GM18505 (cell line): Measurements from ENCODE around the gene TIGAR.

Source experiments
- ATAC-seq: cut with Tn5 transposase; IDR thresholded peaks from one replicate; pipeline ENCODE4 v1.9.1; 2021; ENCODE audit not compliant: unreplicated experiment
- POLR2A ChIP-seq: IDR thresholded peaks from 4 replicates; pipeline ENCODE4 v1.6.1; 2011; ENCODE audit warnings: borderline replicate concordance; ENCODE audit not compliant: insufficient read depth, insufficient read length; ENCODE audit errors: extremely low read depth

Gene TIGAR

DNA sequence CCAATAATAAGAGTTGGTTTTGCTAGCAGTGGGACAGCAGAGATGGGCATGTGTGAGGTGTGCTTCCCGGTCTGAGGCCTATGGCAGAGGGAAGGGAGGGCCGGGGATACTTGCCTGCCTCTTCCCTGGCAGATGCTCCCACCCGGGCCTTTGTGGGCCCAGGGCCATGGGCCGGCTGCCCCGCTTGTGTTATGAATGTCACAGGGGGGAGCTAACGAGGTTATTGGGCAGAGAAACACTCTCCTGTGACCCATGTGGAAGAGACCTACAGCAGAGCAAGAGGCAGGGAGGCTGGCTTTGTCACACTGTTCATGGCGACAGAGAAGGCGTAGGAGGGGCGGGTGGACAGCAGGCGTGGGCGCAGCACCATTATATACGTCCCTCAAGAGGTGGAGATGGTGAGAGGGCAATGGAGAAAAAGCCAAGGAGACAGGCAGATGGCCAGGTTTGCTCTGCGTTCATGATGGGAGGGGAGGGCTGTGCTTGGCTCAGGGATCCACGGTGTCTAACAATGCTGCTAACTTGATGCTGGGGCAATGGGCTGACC is 34.2 kb upstream of the TIGAR start:
- TF ChIP-seq POLR2A, result peak; percentile 37

DNA sequence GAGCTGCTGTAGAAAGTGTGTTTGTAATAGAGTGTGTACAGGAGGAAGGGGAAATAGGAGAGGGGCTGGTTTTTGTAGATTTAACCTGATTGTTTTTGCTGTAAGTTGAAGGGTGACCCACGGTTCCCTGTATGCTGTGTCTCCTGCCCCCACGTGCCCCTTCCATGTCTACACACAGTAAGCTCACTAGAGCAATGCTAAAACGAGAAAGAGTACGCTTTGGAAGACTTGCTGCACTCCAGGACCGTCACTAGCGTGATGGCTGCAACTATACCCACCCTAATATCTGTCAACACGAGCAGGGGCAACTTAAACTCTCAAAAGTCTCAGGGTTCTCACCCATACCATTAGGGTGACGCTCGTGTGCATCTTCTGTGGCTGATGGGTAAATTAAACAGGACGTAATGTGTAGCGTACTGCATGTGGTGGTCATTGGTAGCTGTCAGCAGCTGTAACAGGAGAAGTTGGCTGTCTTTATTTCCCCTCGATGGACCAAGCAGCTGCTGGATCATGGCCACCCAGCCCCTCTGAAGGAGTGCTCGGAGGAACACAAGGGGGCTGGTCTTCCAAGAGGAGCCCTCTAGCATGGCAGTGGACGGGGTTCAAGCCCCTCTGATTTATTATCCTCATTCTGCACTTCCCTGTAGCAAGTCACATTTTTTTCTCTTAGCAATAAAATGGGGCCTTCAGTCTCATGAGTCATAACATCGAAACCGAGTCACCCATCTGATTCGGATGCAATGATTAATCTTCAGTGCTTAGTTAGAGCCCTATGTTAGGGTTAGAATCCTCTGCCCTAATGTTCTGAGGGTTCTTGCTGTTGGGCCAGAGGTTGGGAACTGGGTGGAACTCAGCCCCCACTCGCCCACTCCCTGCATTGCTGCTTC is 33.4 kb upstream of the TIGAR start:
- ATAC-seq, result no peak
- peak; percentile 35 for TF ChIP-seq POLR2A

More for the DNA sequence above, 34.2 kb upstream of the TIGAR start:
- no peak for ATAC-seq

DNA sequence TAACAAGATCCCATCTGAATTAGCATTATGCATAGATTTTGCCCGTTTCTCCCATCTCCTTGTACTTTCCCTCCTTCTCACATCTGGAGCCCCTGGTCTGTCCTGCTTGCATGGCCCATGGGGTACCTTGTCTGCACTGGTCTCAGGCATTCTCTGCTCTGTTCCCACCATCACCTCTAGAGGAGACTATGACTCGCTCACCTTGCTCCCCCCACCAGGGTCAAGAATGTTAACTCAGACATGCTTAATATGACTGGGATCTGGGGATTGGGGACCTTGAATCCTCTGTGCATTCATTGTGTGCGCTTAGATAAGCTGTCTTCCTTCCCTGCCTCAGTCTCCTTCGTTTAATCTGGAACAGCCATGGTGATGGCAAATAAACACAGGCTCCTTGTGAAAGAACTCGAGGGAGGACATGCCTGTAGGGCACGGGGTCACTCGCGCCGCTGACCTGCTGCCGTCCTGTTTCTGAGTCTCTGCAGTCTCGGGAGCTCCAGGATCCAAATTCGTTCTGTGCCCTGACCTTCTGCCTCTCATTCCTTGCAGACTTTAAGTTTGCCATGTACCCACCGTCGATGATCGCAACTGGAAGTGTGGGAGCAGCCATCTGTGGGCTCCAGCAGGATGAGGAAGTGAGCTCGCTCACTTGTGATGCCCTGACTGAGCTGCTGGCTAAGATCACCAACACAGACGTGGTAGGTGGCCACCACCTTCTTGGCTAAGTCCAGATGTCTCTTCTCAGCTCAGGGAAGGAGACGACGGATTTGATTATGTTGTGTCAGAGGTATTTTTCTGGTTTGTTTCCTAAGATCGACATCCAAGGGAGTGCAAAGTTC is 32.5 kb upstream of the TIGAR start:
- no peak for ATAC-seq
- TF ChIP-seq POLR2A, result no peak

DNA sequence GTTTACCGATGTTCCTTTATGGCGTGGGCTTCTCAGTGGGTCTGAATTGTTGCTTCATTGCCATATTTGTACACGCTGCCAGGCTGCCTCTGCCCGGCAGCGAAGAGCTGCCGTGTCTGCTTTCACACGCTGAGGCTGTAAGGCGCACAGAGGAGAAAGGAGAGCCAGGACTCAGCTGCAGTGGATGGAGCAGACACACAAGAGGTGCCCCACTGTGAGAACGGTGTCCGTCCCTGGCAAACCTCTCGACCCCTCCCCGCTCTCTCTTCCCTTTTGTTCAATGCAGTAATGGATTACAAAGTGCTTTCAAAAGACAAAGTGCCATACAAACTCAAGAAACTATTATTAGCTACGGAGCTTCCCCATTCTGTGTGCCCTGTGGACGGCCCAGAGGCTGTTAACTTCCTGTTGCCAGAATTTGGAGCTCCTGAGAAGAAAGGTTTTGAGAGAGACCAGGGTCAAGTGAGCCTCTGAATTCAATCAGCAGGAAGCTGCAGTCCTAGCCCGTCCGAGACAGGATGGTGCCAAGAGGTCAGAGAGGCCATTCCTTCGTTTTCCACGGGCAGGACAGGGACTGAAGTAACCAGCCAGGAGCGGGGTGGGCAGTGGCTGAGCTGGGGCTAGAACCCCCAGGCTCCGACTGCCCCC is 31.7 kb upstream of the TIGAR start:
- no peak for TF ChIP-seq POLR2A
- no peak for ATAC-seq

DNA sequence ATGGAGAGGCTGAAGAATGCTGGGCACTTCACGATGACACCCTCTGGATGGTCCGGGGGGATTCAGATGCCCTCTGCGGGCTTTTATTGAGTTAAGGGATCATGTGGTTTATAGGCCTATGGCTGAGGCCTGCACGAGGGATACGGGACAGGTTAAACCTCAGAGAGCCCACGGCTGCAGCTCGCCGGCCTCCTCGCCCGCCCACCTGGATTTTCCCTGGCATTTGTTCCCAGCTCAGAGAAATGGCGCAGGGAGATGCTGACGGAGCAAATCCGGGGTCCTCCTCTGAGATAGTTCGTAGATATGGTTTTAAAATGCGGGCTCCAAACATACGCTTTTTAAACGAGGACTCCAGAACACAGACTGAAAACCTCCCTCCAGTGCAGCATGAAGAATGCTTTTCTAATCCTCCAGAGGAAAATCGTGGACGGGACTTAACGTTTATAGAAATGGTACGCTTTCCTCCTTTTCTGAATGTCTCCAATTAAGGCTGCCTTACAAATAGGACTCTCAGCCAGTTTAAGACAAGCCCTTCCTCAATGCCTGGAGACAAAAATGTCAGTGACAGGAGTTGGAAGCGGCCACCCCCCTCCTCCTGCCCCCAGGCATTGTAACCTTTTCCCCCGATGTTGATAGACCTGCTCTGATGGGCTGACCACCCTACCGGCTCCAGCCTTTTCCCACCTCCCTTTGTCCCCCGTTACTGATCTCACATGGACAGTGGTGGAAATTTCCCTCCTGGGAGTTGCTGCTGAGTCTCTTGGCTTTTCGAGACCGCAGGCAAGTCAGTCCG is 30.8 kb upstream of the TIGAR start:
- no peak for ATAC-seq
- no peak for TF ChIP-seq POLR2A

DNA sequence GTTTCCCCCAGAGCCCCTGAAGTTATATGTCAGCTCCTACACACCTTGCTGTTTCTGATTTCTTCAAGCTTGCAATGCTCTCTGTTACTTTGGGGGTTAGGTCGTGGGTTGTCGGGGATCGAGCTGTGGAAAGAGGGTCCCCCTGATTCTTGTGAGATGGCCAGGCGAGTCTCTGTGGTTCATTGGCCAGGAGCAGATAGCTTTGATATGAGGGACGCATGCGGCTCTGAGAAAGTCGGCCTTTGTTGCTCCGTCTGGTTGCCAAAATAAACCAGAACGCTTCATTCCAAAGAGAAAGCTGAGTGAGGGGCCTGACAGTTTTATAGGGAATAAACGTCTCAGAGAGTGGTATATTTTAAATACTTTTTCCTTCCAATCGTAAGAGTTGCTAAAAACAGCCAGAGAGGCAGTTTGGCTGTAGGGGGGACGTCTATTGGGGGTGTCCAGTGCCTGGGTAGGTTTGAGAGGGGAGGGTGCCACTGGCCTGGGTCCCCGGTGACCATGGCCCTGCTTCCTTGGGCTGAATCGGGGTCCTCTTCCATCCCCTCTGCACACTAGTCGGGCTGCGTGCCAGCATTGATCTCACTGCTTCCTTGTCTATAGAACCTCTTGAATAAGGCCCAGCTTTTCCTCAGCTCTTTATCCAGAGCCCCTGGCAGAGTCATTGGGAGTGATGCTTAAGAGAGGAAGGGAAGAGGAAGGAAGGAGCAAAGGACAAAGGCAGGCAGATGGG is 28.5 kb upstream of the TIGAR start:
- TF ChIP-seq POLR2A, result no peak
- ATAC-seq, result no peak

DNA sequence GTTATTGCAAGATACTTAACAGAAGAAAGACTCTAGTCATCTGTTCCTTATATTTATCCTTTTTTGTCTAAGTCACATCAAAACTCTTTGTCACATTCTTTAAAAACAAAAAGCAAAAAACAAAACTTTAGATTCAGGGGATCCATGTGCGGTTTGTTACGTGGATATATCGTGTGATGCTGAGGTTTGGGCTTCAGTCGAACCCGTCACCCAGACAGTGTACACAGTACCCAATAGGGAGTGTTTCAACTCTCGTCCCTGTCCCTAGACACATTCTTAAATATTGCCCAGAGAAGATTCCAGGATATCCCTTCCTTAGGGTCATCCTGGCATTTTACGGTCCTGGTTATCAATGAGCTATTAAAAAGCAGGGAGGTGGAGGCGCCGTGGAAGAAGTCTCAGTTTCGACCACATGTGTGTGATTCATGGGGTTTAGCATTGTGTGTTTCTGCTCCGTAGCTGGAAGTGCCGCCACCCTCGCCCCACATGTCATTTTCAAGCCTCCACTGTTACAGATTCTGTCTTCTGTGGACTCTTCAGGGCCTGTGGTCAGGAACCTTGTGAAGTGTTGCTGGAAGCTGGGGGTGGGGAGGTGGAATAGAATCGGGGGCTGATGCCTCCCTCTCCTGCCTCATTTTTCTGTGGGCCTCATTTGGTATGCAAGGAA is 27.6 kb upstream of the TIGAR start:
- no peak for TF ChIP-seq POLR2A
- ATAC-seq, result no peak

DNA sequence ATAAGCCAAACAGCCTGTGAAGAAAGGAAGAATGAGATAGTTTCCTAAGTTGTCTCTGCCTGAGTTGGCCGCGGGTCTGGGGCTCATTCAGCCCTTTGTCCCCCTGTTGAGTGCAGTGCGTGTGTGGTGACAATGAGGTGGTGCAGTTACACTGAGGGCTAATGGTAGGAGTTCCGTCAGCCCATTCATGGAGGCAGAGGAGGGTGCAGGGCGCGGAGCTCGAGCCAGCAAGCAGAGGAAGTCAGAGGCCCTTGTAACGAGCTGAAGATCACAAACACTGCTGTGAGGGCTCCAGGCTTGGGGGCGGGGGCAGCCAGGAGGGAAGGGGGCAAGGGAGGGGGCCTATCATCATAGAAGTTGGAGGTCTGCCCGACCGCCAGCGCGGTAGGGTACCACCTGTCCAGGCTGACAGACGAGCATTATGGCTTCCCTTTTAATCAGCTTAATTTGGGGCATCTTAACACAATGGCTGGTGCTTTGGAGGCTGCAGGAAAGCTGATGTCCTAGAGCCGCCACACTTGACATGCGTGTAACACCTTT is 27.0 kb upstream of the TIGAR start:
- no peak for ATAC-seq

DNA sequence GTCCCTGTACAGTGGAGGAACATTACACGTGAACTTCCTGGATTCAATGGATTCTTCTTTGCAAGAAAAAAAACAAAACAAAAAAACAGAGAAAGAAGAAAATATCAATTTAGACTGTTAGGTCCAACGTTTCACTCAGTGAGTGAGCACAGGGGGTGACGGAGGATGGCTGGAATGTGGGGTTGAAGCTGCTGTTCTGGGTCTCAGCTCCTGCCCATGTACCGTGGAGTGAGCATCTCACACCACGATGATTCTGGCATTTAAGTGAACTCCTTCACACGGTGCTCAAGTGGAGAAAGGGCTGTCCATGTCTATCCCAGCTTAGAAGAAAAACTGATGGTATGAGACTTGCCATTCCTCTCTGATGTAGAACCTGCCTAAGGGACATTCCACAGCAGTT is 24.3 kb upstream of the TIGAR start:
- no peak for ATAC-seq
- TF ChIP-seq POLR2A, result no peak

More for the DNA sequence above, 27.0 kb upstream of the TIGAR start:
- TF ChIP-seq POLR2A, result no peak

DNA sequence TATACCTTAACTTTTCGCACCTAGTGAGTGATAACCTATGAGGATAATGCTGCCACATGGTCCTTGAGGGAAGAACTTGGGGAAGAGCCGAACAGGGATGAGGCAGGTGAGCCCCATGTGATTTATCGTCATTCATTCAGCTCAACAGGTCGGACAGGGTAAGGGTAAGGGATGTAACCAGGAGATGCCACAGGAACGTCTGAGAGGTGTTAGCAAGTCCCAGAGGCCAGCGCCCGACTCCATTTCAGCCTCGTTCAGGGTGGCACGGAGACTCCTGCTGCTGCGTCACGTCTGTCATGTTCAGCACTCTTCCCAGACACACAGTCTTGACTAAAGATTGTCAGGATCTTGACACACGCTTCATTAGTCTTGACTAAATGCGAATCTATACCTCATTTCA is 23.4 kb upstream of the TIGAR start:
- no peak for ATAC-seq
- TF ChIP-seq POLR2A, result peak; percentile 36

DNA sequence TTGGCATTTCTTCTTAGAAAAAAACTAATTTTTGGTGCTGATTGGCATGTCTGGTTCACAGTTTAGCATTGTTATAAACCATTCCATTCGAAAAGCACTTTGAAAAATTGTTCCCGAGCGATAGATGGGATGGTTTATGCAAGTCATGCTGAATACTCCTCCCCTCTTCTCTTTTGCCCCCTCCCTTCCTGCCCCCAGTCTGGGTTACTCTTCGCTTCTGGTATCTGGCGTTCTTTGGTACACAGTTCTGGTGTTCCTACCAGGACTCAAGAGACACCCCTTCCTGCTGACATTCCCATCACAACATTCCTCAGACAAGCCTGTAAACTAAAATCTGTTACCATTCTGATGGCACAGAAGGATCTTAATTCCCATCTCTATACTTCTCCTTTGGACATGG is 20.1 kb upstream of the TIGAR start:
- no peak for TF ChIP-seq POLR2A
- ATAC-seq, result no peak
